SK-N-SH treated with all-trans-retinoic acid at 6 μM for 48 hours (cell line): ENCODE results near the gene LRRC7.

ENCODE experiments used
- ATAC-seq: fragments of 200-7000 bp; cut with Tn5 transposase; 3 replicates; pipeline ENCODE4 v1.9.1; 2020; ENCODE audit warnings: mild to moderate bottlenecking, moderate library complexity
- ARNTL ChIP-seq: fragments of 450-650 bp; formaldehyde crosslinking; IDR thresholded peaks from 2 replicates; pipeline ENCODE4 v1.5.0; 2020; ENCODE audit warnings: low read depth, mild to moderate bottlenecking, moderate library complexity, borderline replicate concordance
- BACH2 ChIP-seq: fragments of 250-450 bp; sonication (Bioruptor Pico); IDR thresholded peaks from 2 replicates; pipeline ENCODE4 v1.9.0; 2021; ENCODE audit warnings: mild to moderate bottlenecking, borderline replicate concordance
- CREB5 ChIP-seq: fragments of 250-450 bp; sonication (Bioruptor Pico); IDR thresholded peaks from 2 replicates; pipeline ENCODE4 v1.5.1; 2020; ENCODE audit warnings: low read depth, mild to moderate bottlenecking, moderate library complexity
- CSDC2 ChIP-seq: fragments of 250-450 bp; sonication (Bioruptor Pico); IDR thresholded peaks from 2 replicates; pipeline ENCODE4 v1.5.0; 2020; ENCODE audit warnings: mild to moderate bottlenecking, moderate library complexity
- CSRNP3 ChIP-seq: fragments of 250-450 bp; sonication (Bioruptor Pico); IDR thresholded peaks from 2 replicates; pipeline ENCODE4 v1.5.1; 2021; ENCODE audit warnings: mild to moderate bottlenecking, moderate library complexity
- ESRRG ChIP-seq: fragments of 250-450 bp; sonication (Bioruptor Pico); IDR thresholded peaks from 2 replicates; pipeline ENCODE4 v1.6.1; 2021; ENCODE audit warnings: mild to moderate bottlenecking
- GLIS3 ChIP-seq: fragments of 250-450 bp; sonication (Bioruptor Pico); IDR thresholded peaks from 2 replicates; pipeline ENCODE4 v1.5.0; 2020; ENCODE audit warnings: mild to moderate bottlenecking, moderate library complexity
- ISL1 ChIP-seq: fragments of 250-450 bp; sonication (Bioruptor Pico); IDR thresholded peaks from 2 replicates; pipeline ENCODE4 v2.1.2; 2022; ENCODE audit warnings: mild to moderate bottlenecking, moderate library complexity
- OSR1 ChIP-seq: fragments of 250-450 bp; sonication (Bioruptor Pico); IDR thresholded peaks from 2 replicates; pipeline ENCODE4 v1.8.0; 2022; ENCODE audit warnings: moderate library complexity, mild to moderate bottlenecking, inconsistent platforms
- PATZ1 ChIP-seq: fragments of 250-450 bp; sonication (Bioruptor Pico); IDR thresholded peaks from 2 replicates; pipeline ENCODE4 v1.8.0; 2020; ENCODE audit warnings: mild to moderate bottlenecking, moderate library complexity, borderline replicate concordance
- POU6F1 ChIP-seq: fragments of 250-450 bp; sonication (Bioruptor Pico); IDR thresholded peaks from 2 replicates; pipeline ENCODE4 v1.8.0; 2021; ENCODE audit warnings: low read depth, mild to moderate bottlenecking, moderate library complexity, borderline replicate concordance
- PPARA ChIP-seq: fragments of 250-450 bp; sonication (Bioruptor Pico); IDR thresholded peaks from 2 replicates; pipeline ENCODE4 v1.5.0; 2020; ENCODE audit warnings: mild to moderate bottlenecking, borderline replicate concordance
- SNAI2 ChIP-seq: fragments of 250-450 bp; sonication (Bioruptor Pico); IDR thresholded peaks from 2 replicates; pipeline ENCODE4 v1.5.0; 2020; ENCODE audit warnings: mild to moderate bottlenecking, moderate library complexity
- TCF4 ChIP-seq: fragments of 250-450 bp; sonication (Bioruptor Pico); IDR thresholded peaks from 2 replicates; pipeline ENCODE4 v1.8.0; 2021; ENCODE audit warnings: mild to moderate bottlenecking, moderate library complexity, borderline replicate concordance
- TOX ChIP-seq: fragments of 250-450 bp; sonication (Bioruptor Pico); IDR thresholded peaks from 2 replicates; pipeline ENCODE4 v1.8.0; 2021; ENCODE audit warnings: mild to moderate bottlenecking, moderate library complexity, borderline replicate concordance
- TSHZ2 ChIP-seq: fragments of 250-450 bp; sonication (Bioruptor Pico); IDR thresholded peaks from 2 replicates; pipeline ENCODE4 v1.5.0; 2020; ENCODE audit warnings: mild to moderate bottlenecking, moderate library complexity
- ZC3H10 ChIP-seq: fragments of 250-450 bp; sonication (Bioruptor Pico); IDR thresholded peaks from 2 replicates; pipeline ENCODE4 v1.5.1; 2021; ENCODE audit warnings: mild to moderate bottlenecking, moderate library complexity
- ZFP3 ChIP-seq: fragments of 250-450 bp; sonication (Bioruptor Pico); IDR thresholded peaks from 2 replicates; pipeline ENCODE4 v1.5.0; 2020; ENCODE audit warnings: mild to moderate bottlenecking, moderate library complexity
- ZFP30 ChIP-seq: fragments of 450-650 bp; formaldehyde crosslinking; IDR thresholded peaks from 2 replicates; pipeline ENCODE4 v1.5.0; 2022; ENCODE audit warnings: mild to moderate bottlenecking, moderate library complexity
- ZNF565 ChIP-seq: fragments of 450-650 bp; formaldehyde crosslinking; conservative IDR thresholded peaks from 2 replicates; pipeline ENCODE4 v1.5.0; 2020; ENCODE audit warnings: low read depth, mild to moderate bottlenecking, moderate library complexity
- ZNF70 ChIP-seq: fragments of 450-650 bp; formaldehyde crosslinking; IDR thresholded peaks from 2 replicates; pipeline ENCODE4 v1.5.0; 2020; ENCODE audit warnings: mild to moderate bottlenecking, moderate library complexity
- ZNF8 ChIP-seq: fragments of 450-650 bp; formaldehyde crosslinking; IDR thresholded peaks from 2 replicates; pipeline ENCODE4 v1.5.0; 2020; ENCODE audit warnings: mild to moderate bottlenecking, moderate library complexity

The LRRC7 gene

GRCh38 chr1:70061231-70061630, 493.5 kb downstream of the LRRC7 start:
- TF ChIP-seq ZC3H10 (CRISPR knock-in tag), result no peak
- no peak for TF ChIP-seq ZFP3 (CRISPR knock-in tag)
- no peak for TF ChIP-seq GLIS3 (CRISPR knock-in tag)
- TF ChIP-seq SNAI2 (CRISPR knock-in tag), result no peak
- no peak for TF ChIP-seq ZNF565
- TF ChIP-seq ZNF8 (CRISPR knock-in tag), result no peak
- no peak for TF ChIP-seq CSDC2 (CRISPR knock-in tag)
- no peak for TF ChIP-seq ZNF70 (CRISPR knock-in tag)
- TF ChIP-seq PPARA, result no peak
- TF ChIP-seq ESRRG, result no peak
- no peak for TF ChIP-seq ISL1 (CRISPR knock-in tag)
- no peak for TF ChIP-seq TSHZ2 (CRISPR knock-in tag)
- TF ChIP-seq PATZ1, result no peak
- TF ChIP-seq TOX (CRISPR knock-in tag), result no peak
- TF ChIP-seq BACH2 (CRISPR knock-in tag), result no peak
- no peak for TF ChIP-seq ZFP30
- TF ChIP-seq CREB5 (CRISPR knock-in tag), result no peak
- TF ChIP-seq ARNTL (CRISPR knock-in tag), result no peak
- no peak for TF ChIP-seq OSR1
- TF ChIP-seq, all 23 proteins: peak for 0
- ATAC-seq, result no peak

GRCh38 chr1:70063861-70064260, 496.1 kb downstream of the LRRC7 start:
- TF ChIP-seq OSR1 (no peak), POU6F1 (no peak), CSDC2 (CRISPR knock-in tag) (no peak), SNAI2 (CRISPR knock-in tag) (no peak), CSRNP3 (CRISPR knock-in tag) (no peak), TCF4 (no peak), ZNF8 (CRISPR knock-in tag) (no peak), ESRRG (no peak), PATZ1 (no peak), ARNTL (CRISPR knock-in tag) (no peak), ISL1 (CRISPR knock-in tag) (no peak), ZNF565 (no peak), ZC3H10 (CRISPR knock-in tag) (no peak), TOX (CRISPR knock-in tag) (no peak), TSHZ2 (CRISPR knock-in tag) (no peak), GLIS3 (CRISPR knock-in tag) (no peak), CREB5 (CRISPR knock-in tag) (no peak), PPARA (no peak), BACH2 (CRISPR knock-in tag) (no peak)
- ATAC-seq, result no peak
